Panc1 (cell line): Measurements from ENCODE around the gene SDK1. TPM values are rescaled to one million over a fixed set of nuclear protein-coding genes. Genes with fewer than 3 reads are reported as not detected.

Experiments
- ATAC-seq: fragments of 200-7000 bp; cut with Tn5 transposase; 2 replicates; pipeline ENCODE4 v1.9.1; 2020; ENCODE audit warnings: mild to moderate bottlenecking, moderate library complexity
- BruUV-seq: library from RNA; stranded (reverse); fragments of 400-500 nt; replicated peaks from 2 replicates; lab custom pipeline; 2021; lab: Mats Ljungman, UMichigan
- CTCF ChIA-PET: fragments of 300-600 bp; sonication (Branson Sonifier 250); formaldehyde crosslinking; loops from one replicate; lab custom pipeline; 2022; ENCODE audit warnings: antibody characterized with exemption; lab: Charles Lee
- POLR2A ChIA-PET: fragments of 300-600 bp; sonication (Branson Sonifier 250); formaldehyde crosslinking; loops from one replicate; lab custom pipeline; 2022; ENCODE audit warnings: antibody characterized with exemption; lab: Charles Lee
- DNase-seq: peaks from one replicate; pipeline ENCODE4 v3.0.0-alpha.2; 2010; ENCODE audit warnings: low read depth, low spot score
- H3K27ac ChIP-seq: 2 replicates; pipeline ENCODE4 v1.5.1; 2011; ENCODE audit warnings: mild to moderate bottlenecking, low read length, inconsistent platforms
- H3K27me3 ChIP-seq: fragments of 200-500 bp; sonication (Bioruptor generic); 2 replicates; pipeline ENCODE4 v1.6.0; 2014; ENCODE audit warnings: low read length, inconsistent platforms; ENCODE audit not compliant: control insufficient read depth, insufficient read depth
- H3K36me3 ChIP-seq: fragments of 200-500 bp; sonication (Bioruptor generic); 2 replicates; pipeline ENCODE4 v1.5.1; 2014; ENCODE audit warnings: inconsistent platforms, mild to moderate bottlenecking, low read length, moderate library complexity; ENCODE audit not compliant: control insufficient read depth, insufficient read depth
- H3K4me1 ChIP-seq: 2 replicates; pipeline ENCODE4 v1.5.1; 2011; ENCODE audit warnings: inconsistent platforms, mild to moderate bottlenecking, low read length, moderate library complexity; ENCODE audit not compliant: control insufficient read depth, insufficient read depth
- H3K4me3 ChIP-seq, 2 experiments: 2 replicates each; pipeline ENCODE4 v1.5.1; 2011 to 2012; ENCODE audit warnings: low read depth in 2 of 2, low read length in 2 of 2, mild to moderate bottlenecking in 2 of 2, inconsistent platforms in 1 of 2, moderate library complexity in 1 of 2
- H3K9me3 ChIP-seq: fragments of 200-500 bp; sonication (Bioruptor generic); 2 replicates; pipeline ENCODE4 v1.5.1; 2014; ENCODE audit warnings: low read depth, mild to moderate bottlenecking, inconsistent platforms, low read length, moderate library complexity; ENCODE audit not compliant: control insufficient read depth, insufficient read depth
- CTCF ChIP-seq: fragments of 450-650 bp; IDR thresholded peaks from 2 replicates; pipeline ENCODE4 v1.5.1; 2017; ENCODE audit warnings: mild to moderate bottlenecking
- POLR2AphosphoS5 ChIP-seq: IDR thresholded peaks from 2 replicates; pipeline ENCODE4 v1.6.1; 2012; ENCODE audit warnings: mild to moderate bottlenecking, low read depth, low read length, moderate library complexity
- REST ChIP-seq, 2 experiments: IDR thresholded peaks; 2 replicates each; pipeline ENCODE4 v1.6.1; 2011 to 2012; ENCODE audit warnings: low read depth in 2 of 2, control low read depth in 1 of 2, low read length in 1 of 2, mild to moderate bottlenecking in 1 of 2, moderate library complexity in 1 of 2; ENCODE audit not compliant: insufficient read depth in 1 of 2
- SIN3A ChIP-seq: IDR thresholded peaks from 2 replicates; pipeline ENCODE4 v1.6.1; 2012; ENCODE audit warnings: low read depth, mild to moderate bottlenecking, low read length, moderate library complexity, borderline replicate concordance; ENCODE audit not compliant: insufficient read depth
- TCF7L2 ChIP-seq: IDR thresholded peaks from 2 replicates; pipeline ENCODE4 v1.6.1; 2011; ENCODE audit warnings: mild to moderate bottlenecking, low read depth, low read length, inconsistent platforms
- in situ Hi-C: cut with HindIII; loops from 2 replicates; pipeline ENCODE4 v1.10.0; 2016; ENCODE audit warnings: low sequenced_read_pairs, low pct_unique_long_range_greater_than_20kb
- intact Hi-C: fragments of 100-400 bp; cut with micrococcal nuclease; formaldehyde crosslinking; loops from one replicate; pipeline ENCODE4 v1.10.0; 2022; ENCODE audit not compliant: unreplicated experiment
- total RNA-seq: library from RNA; stranded (reverse); gene quantifications from one replicate; pipeline ENCODE4 v1.2.1, GENCODE V29; 2021; ENCODE audit not compliant: unreplicated experiment

SDK1 gene
- total RNA-seq, 1 experiment from 2014 or later, result 47.4 TPM

GRCh38 chr7:4202954-4203353 lies 901.9 kb downstream of the SDK1 start:
- ChIA-PET CTCF (interaction anchor here (0.8 kb wide), 1 partner anchor 17 kb away, joined by 7 read pairs; no protein-coding TSS in a partner anchor), POLR2A (interaction anchor here (0.6 kb wide), 1 partner anchor 1821 kb away, joined by 5 read pairs; no protein-coding TSS in a partner anchor)
- BruUV-seq, result no TSS peak
- Histone ChIP-seq H3K4me1 (no peaks in the 10 kb centered on the region), H3K36me3 (no peaks in the 10 kb centered on the region), H3K27ac (no peak overlapping the region), H3K4me3 (no peak overlapping the region), H3K9me3 (no peaks in the 10 kb centered on the region), H3K27me3 (no peaks in the 10 kb centered on the region)
- in situ Hi-C loops (no loop called here), intact Hi-C loops (no loop called here)
- DNase-seq, result no peak
- no peak for TF ChIP-seq SIN3A
- TF ChIP-seq REST (IDR thresholded peaks at IDR 0.05; ENCODE audit: insufficient read depth in 1 of 2, low read depth in 2 of 2, low read length in 1 of 2), result no peak
- TF ChIP-seq POLR2AphosphoS5, result no peak
- no peak for TF ChIP-seq CTCF
- TF ChIP-seq TCF7L2, result no peak
- ATAC-seq, result no peak

- no peak for ATAC-seq
- H3K36me3 ChIP-seq, result no peaks in the 10 kb centered on the region
- no peaks in the 10 kb centered on the region for H3K27me3 ChIP-seq
- no peak for TF ChIP-seq POLR2AphosphoS5
- TF ChIP-seq CTCF, result no peak
- no peak for TF ChIP-seq TCF7L2
- TF ChIP-seq REST (IDR thresholded peaks at IDR 0.05; ENCODE audit: insufficient read depth in 1 of 2, low read depth in 2 of 2, low read length in 1 of 2), result no peak
- no peak for TF ChIP-seq SIN3A
- in situ Hi-C loops, result no loop called here
- no peak overlapping the region for H3K4me3 ChIP-seq
- H3K9me3 ChIP-seq, result no peaks in the 10 kb centered on the region
- no TSS peak for BruUV-seq
- ChIA-PET CTCF (interaction anchor here (0.8 to 1.1 kb wide), 2 partner anchors 18 to 222 kb away, joined by 3 to 7 read pairs; no protein-coding TSS in a partner anchor), POLR2A (interaction anchor here (0.6 kb wide), 1 partner anchor 1821 kb away, joined by 5 read pairs; no protein-coding TSS in a partner anchor)
- no peaks in the 10 kb centered on the region for H3K4me1 ChIP-seq
- no peak for DNase-seq
- no peak overlapping the region for H3K27ac ChIP-seq
- intact Hi-C loops, result no loop called here
Observed at GRCh38 chr7:4203626-4204512, 902.8 kb downstream of the SDK1 start.
